Heart left ventricle (tissue), 13 donors: ENCODE data around the gene DOCK1.

Source experiments
- CTCF ChIP-seq, 12 donors: fragments of 200-600 bp; sonication (generic) in 4 of 12; IDR thresholded peaks; one replicate each; pipeline versions ENCODE4 v1.5.0 to v1.8.0; 2018 to 2022; ENCODE audit warnings: antibody characterized with exemption in 12 of 12, mild to moderate bottlenecking in 5 of 12
- POLR2A ChIP-seq, 2 donors: fragments of 450-650 bp; IDR thresholded peaks; one replicate each; pipeline ENCODE4 v1.6.1; 2017; ENCODE audit warnings: antibody characterized with exemption in 2 of 2, mild to moderate bottlenecking in 2 of 2, moderate library complexity in 2 of 2
- donor health status: ischemic (EF 13 %, LVEDD 7.1; RV severe dilation, severe dysfunction).
- donor health status: DM: no; HTN: yes; CAD: no.
- donor health status: DM: no; HTN: no; CAD: no.
- donor health status: ischemic (EF 25% LVEDD 6.9; RV normal size, moderate dysfunction).
- donor health status: ischemic (EF 25% LVEDD 5.7; RV mildly dilated, moderate dysfunction).
- donor health status: ischemic (EF 35%, LVEDD 5.7; RV mildly dilated, moderate dysfunction).
- donor health status: nonischemic (EF 11% LVEDD 7.7; RV severe dilation, severe dysfunction).
- donor health status: DM: yes; HTN: yes; CAD: no.
- donor health status: PGD.
- donor health status: ischemic (EF 29% LVEDD 5.4; RV normal size, mild dysfunction).
- donor health status: nonischemic (EF 23%, LVEDD 6.1; RV moderate dilation, normal function).

DNA sequence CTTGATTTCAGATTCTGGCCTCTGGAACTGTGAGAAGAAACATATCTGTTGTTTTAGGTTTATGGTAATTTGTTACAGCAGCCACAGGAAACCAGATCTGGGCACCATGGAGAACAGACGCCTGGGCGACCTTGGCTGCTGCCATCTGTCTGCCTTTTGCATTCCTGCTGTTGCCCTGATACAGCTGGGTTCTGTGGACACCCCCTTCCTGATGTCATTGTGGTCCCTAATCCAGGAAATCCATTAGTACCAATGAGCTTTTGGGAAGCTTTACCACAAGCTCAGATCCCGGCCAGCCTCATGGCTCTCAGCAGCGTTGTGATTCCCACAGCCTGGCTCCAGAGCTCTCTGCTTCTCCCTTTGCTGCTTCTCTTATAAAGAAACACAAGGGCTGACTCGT, 469.7 kb downstream of the DOCK1 start:
- TF ChIP-seq CTCF (IDR thresholded peaks at IDR 0.05), result no peak
- TF ChIP-seq POLR2A (IDR thresholded peaks at IDR 0.05), result no peak
